Lung (tissue), 12 donors: Measurements from ENCODE around the gene ARMS2. TPM values are rescaled to one million over a fixed set of nuclear protein-coding genes. Genes with fewer than 3 reads are reported as not detected.

Experiments
- ATAC-seq: fragments of 200-7000 bp; cut with Tn5 transposase; one replicate; pipeline ENCODE4 v1.9.1; 2020; ENCODE audit warnings: moderate number of reproducible peaks; ENCODE audit not compliant: insufficient read depth, low FRiP score
- DNase-seq, 3 donors: peaks; one replicate each; pipeline ENCODE4 v3.0.0-alpha.2; 2013 to 2017
- H3K27ac ChIP-seq, 2 donors: one replicate each; pipeline ENCODE4 v1.5.1; 2013; ENCODE audit warnings: mild to moderate bottlenecking in 2 of 2, moderate library complexity in 2 of 2, control low read depth in 1 of 2, inconsistent platforms in 1 of 2, low read depth in 1 of 2, low read length in 1 of 2
- H3K27me3 ChIP-seq, 3 donors: one replicate each; pipeline ENCODE4 v1.5.1; 2013; ENCODE audit warnings: low read length in 2 of 3; ENCODE audit not compliant: control insufficient read depth in 3 of 3, insufficient read depth in 3 of 3
- H3K36me3 ChIP-seq, 4 donors: one replicate each; pipeline ENCODE4 v1.5.1; 2013; ENCODE audit warnings: low read length in 4 of 4, mild to moderate bottlenecking in 1 of 4, moderate library complexity in 1 of 4; ENCODE audit not compliant: control insufficient read depth in 4 of 4, insufficient read depth in 4 of 4
- H3K4me1 ChIP-seq, 5 donors: one replicate each; pipeline ENCODE4 v1.5.1; 2013; ENCODE audit warnings: low read length in 5 of 5, mild to moderate bottlenecking in 2 of 5, moderate library complexity in 1 of 5; ENCODE audit not compliant: control insufficient read depth in 5 of 5, insufficient read depth in 5 of 5
- H3K4me3 ChIP-seq: one replicate; pipeline ENCODE4 v1.5.1; 2013; ENCODE audit warnings: mild to moderate bottlenecking, control low read depth, moderate library complexity
- H3K9ac ChIP-seq, 2 donors: one replicate each; pipeline ENCODE4 v1.5.1; 2013; ENCODE audit warnings: low read length in 2 of 2, control low read depth in 1 of 2; ENCODE audit not compliant: insufficient read depth in 1 of 2
- H3K9me3 ChIP-seq, 4 donors: one replicate each; pipeline ENCODE4 v1.5.1; 2013; ENCODE audit warnings: low read length in 3 of 4, mild to moderate bottlenecking in 1 of 4, moderate library complexity in 1 of 4; ENCODE audit not compliant: control insufficient read depth in 4 of 4, insufficient read depth in 3 of 4
- CTCF ChIP-seq: IDR thresholded peaks from 2 replicates; pipeline ENCODE4 v1.5.1; 2012; ENCODE audit warnings: mild to moderate bottlenecking; ENCODE audit errors: control extremely low read depth, extremely low read depth
- WGBS, 2 donors: extraction: QIAGEN DNeasy Blood & Tissue Kit; methylation state at CpG; one replicate each; pipeline ENCODE4 v1.1.7; 2013; 5-methylcytosine and 5-hydroxymethylcytosine counted together
- polyA plus RNA-seq, 2 donors: library from polyadenylated mRNA; stranded (reverse); fragments of 200-250 nt; gene quantifications; one replicate each; pipeline ENCODE4 v1.2.1, GENCODE V29; 2013
- total RNA-seq, 2 donors: library from RNA; depleted of rRNA in 1 of 2; stranded (reverse); fragments of >200 nt in 1 of 2; gene quantifications; one replicate each; pipeline ENCODE4 v1.2.1, GENCODE V29; 2014 to 2021
- donor health status: control.
- donor health status: control.
- donor health status: Bipolar disorder and iron deficiency.
- donor health status: healthy.
- donor health status: DM: yes; HTN: yes; CAD: no.

ARMS2 gene
- total and polyA plus RNA-seq, 4 donors: not detected

GRCh38 chr10:122481296-122482056 is 27.0 kb downstream of the ARMS2 start:
- no peak for TF ChIP-seq CTCF
- ATAC-seq: no peak
- no peak for DNase-seq
- no peaks in the 10 kb centered on the region for H3K36me3 ChIP-seq
- H3K4me1 ChIP-seq: peaks cover 6 to 20% (median 10%) of the 10 kb centered on the region in 5 donors
- no peak overlapping the region for H3K27ac ChIP-seq
- no peaks in the 10 kb centered on the region for H3K27me3 ChIP-seq
- 88 to 94% methylated on average over 6 of the region's 6 CpGs for WGBS, 2 donors
- H3K4me3 ChIP-seq: no peak overlapping the region
- no peak overlapping the region for H3K9ac ChIP-seq
- H3K9me3 ChIP-seq: no peaks in the 10 kb centered on the region

- Histone ChIP-seq H3K36me3 (peaks cover 0 to under 1% (median 0%) of the 10 kb centered on the region in 4 donors), H3K27me3 (no peaks in the 10 kb centered on the region), H3K27ac (no peak overlapping the region), H3K4me1 (peaks cover 12 to 24% (median 16%) of the 10 kb centered on the region in 5 donors), H3K4me3 (no peak overlapping the region), H3K9ac (no peak overlapping the region), H3K9me3 (no peaks in the 10 kb centered on the region)
- 93% methylated on average over 11 of the region's 11 CpGs for WGBS, 2 donors
- DNase-seq (no peak), ATAC-seq (no peak)
- no peak for TF ChIP-seq CTCF
Observed at GRCh38 chr10:122484276-122485060, 30.0 kb downstream of the ARMS2 start.

- no peaks in the 10 kb centered on the region for H3K9me3 ChIP-seq
- H3K4me3 ChIP-seq: no peak overlapping the region
- DNase-seq (peak; percentile 71 to 93 (median 87)), ATAC-seq (no peak)
- TF ChIP-seq CTCF: no peak
- H3K36me3 ChIP-seq: peaks cover 0 to 2% (median 0%) of the 10 kb centered on the region in 4 donors
- WGBS, 2 donors: 17 to 37% methylated on average over 5 of the region's 5 CpGs
- H3K4me1 ChIP-seq: peaks cover 12 to 24% (median 16%) of the 10 kb centered on the region in 5 donors
- H3K9ac ChIP-seq: no peak overlapping the region
- H3K27ac ChIP-seq: no peak overlapping the region
- H3K27me3 ChIP-seq: no peaks in the 10 kb centered on the region
Observed at GRCh38 chr10:122485670-122486069, 31.2 kb downstream of the ARMS2 start.
